Testis (tissue), 3 donors: ENCODE results near the gene MEGF10. TPM values are rescaled to one million over a fixed set of nuclear protein-coding genes. Genes with fewer than 3 reads are reported as not detected.
A peak's percentile ranks its signal among the peaks of the same experiment; 100 is the strongest.

ENCODE experiments used
- DNase-seq: peaks from one replicate; pipeline ENCODE4 v3.0.0-alpha.2; 2019
- H3K27ac ChIP-seq, 2 donors: fragments of 200-600 bp; sonication (generic); one replicate each; pipeline ENCODE4 v1.5.1; 2019
- H3K27me3 ChIP-seq: fragments of 200-600 bp; sonication (generic); one replicate; pipeline ENCODE4 v1.5.1; 2019
- H3K36me3 ChIP-seq: fragments of 200-600 bp; sonication (generic); one replicate; pipeline ENCODE4 v1.5.1; 2017; ENCODE audit warnings: low read depth; ENCODE audit errors: missing control alignments
- H3K4me1 ChIP-seq: fragments of 200-600 bp; sonication (generic); one replicate; pipeline ENCODE4 v1.5.1; 2019
- H3K4me3 ChIP-seq, 2 donors: fragments of 200-600 bp; sonication (generic); one replicate each; pipeline ENCODE4 v1.5.1; 2017 to 2019
- H3K9me3 ChIP-seq: fragments of 200-600 bp; sonication (generic); one replicate; pipeline ENCODE4 v1.5.1; 2017
- CTCF ChIP-seq, 3 experiments: fragments of 450-650 bp in 2 of 3; fragments of 200-600 bp in 1 of 3; sonication (generic) in 1 of 3; IDR thresholded peaks; one replicate each; pipeline ENCODE4 v1.5.1; 2016 to 2019; ENCODE audit warnings: antibody characterized with exemption in 3 of 3, mild to moderate bottlenecking in 2 of 3, moderate library complexity in 1 of 3
- POLR2A ChIP-seq: fragments of 450-650 bp; IDR thresholded peaks from one replicate; pipeline ENCODE4 v1.6.1; 2017; ENCODE audit warnings: antibody characterized with exemption, mild to moderate bottlenecking, moderate library complexity
- WGBS, 2 donors: methylation state at CpG; one replicate each; pipeline ENCODE4 v1.1.5; 2018; 5-methylcytosine and 5-hydroxymethylcytosine counted together
- intact Hi-C: fragments of 100-400 bp; cut with DNase I; formaldehyde crosslinking; loops from one replicate; pipeline ENCODE4 v1.15.1; 2023; ENCODE audit warnings: low total_unique reads
- polyA plus RNA-seq: library from polyadenylated mRNA; stranded (reverse); fragments of 350-450 nt; fragmentation: Illumina TruSeq; extraction: RNeasy Lipid Tissue Mini Kit (QIAGEN cat#74804); gene quantifications from one replicate; pipeline ENCODE4 v1.2.3, GENCODE V29; 2014; ENCODE audit warnings: low read depth, low replicate concordance; ENCODE audit not compliant: insufficient read depth
- total RNA-seq, 2 donors: library from RNA; depleted of rRNA; stranded (reverse); fragments of >200 nt; gene quantifications; one replicate each; pipeline ENCODE4 v1.2.3, GENCODE V29; 2016

MEGF10 gene
- total and polyA plus RNA-seq, 3 donors from 2014 or later, result 2.4 to 5.1 (median 4.6) TPM

- WGBS, 2 donors, result 34 to 49% methylated on average over 10 of the region's 10 CpGs
- Histone ChIP-seq H3K9me3 (no peaks in the 10 kb centered on the region), H3K27ac (peak overlapping the region; percentile 21 to 74), H3K4me3 (no peak overlapping the region), H3K36me3 (no peaks in the 10 kb centered on the region), H3K4me1 (peaks cover 12% of the 10 kb centered on the region), H3K27me3 (no peaks in the 10 kb centered on the region)
- TF ChIP-seq POLR2A (no peak), CTCF (IDR thresholded peaks at IDR 0.05) (no peak)
- DNase-seq, result peak; percentile 64
- intact Hi-C loops, result no loop called here
Measured at GRCh38 chr5:127409246-127409917, 118.8 kb downstream of the MEGF10 start.

GRCh38 chr5:127409921-127410675 is 119.5 kb downstream of the MEGF10 start:
- Histone ChIP-seq H3K4me1 (peaks cover 12% of the 10 kb centered on the region), H3K9me3 (no peaks in the 10 kb centered on the region), H3K27me3 (no peaks in the 10 kb centered on the region), H3K27ac (peak overlapping the region; percentile 21 to 74), H3K36me3 (no peaks in the 10 kb centered on the region), H3K4me3 (no peak overlapping the region)
- intact Hi-C loops, result no loop called here
- WGBS, 2 donors, result 74 to 83% methylated on average over 15 of the region's 15 CpGs
- no peak for DNase-seq
- TF ChIP-seq POLR2A (no peak), CTCF (IDR thresholded peaks at IDR 0.05) (no peak)

GRCh38 chr5:127410959-127411358 is 120.4 kb downstream of the MEGF10 start:
- TF ChIP-seq POLR2A, result no peak
- TF ChIP-seq CTCF (IDR thresholded peaks at IDR 0.05), result no peak
- H3K9me3 ChIP-seq, result no peaks in the 10 kb centered on the region
- no peak overlapping the region for H3K4me3 ChIP-seq
- 81 to 83% methylated on average over 4 of the region's 4 CpGs for WGBS, 2 donors
- H3K27ac ChIP-seq, result no peak overlapping the region
- intact Hi-C loops, result no loop called here
- DNase-seq, result no peak
- peaks cover 12% of the 10 kb centered on the region for H3K4me1 ChIP-seq
- H3K27me3 ChIP-seq, result no peaks in the 10 kb centered on the region
- no peaks in the 10 kb centered on the region for H3K36me3 ChIP-seq

- DNase-seq, result no peak
- Histone ChIP-seq H3K36me3 (no peaks in the 10 kb centered on the region), H3K27me3 (no peaks in the 10 kb centered on the region), H3K9me3 (no peaks in the 10 kb centered on the region), H3K27ac (no peak overlapping the region), H3K4me3 (no peak overlapping the region), H3K4me1 (peaks cover 12% of the 10 kb centered on the region)
- intact Hi-C loops, result no loop called here
- no peak for TF ChIP-seq CTCF (IDR thresholded peaks at IDR 0.05)
- TF ChIP-seq POLR2A, result no peak
- WGBS, 2 donors, result 92 to 97% methylated on average over 5 of the region's 5 CpGs
Measured at GRCh38 chr5:127411381-127411780, 120.8 kb downstream of the MEGF10 start.
